ENCODE data around the gene ZNF804B.
"Not testable (repeated sequence)": the region's sequence is repeated elsewhere in the genome, so short reads cannot be mapped to it uniquely, and the experiment has no call there.

ZNF804B gene

DNA sequence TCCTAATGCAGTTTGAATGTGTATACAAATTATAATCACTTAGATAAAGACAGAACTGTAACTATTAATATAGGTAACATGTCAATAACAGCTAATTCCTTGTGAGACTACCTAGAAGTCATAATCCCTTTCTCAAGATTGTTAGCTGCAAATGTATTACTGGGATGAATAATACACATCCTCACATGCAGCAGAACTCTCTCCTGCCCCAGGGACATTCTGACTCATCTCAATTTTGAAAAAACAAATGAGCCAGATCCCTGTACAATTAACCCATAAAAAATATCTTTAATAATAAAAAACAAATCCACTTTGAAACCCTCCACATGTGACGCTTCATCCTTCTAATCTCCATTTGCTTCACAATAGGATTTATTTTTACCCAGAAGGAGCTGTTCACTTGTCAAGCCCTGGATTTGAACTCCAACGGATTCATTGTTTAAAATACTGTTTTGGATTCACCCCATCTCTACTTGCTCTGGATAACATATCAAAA lies 464.4 kb downstream of the ZNF804B start:
- Histone ChIP-seq H3K36me3 (no peaks in the 10 kb centered on the region), H3K4me1 (no peaks in the 10 kb centered on the region), H3K4me2 (no peak overlapping the region), H3K27me3 (no peaks in the 10 kb centered on the region), H3K4me3 (no peak overlapping the region), H3K9me3 (replicated peaks in 1 of 11) (peaks cover 0 to 9% (median 5%) of the 10 kb centered on the region in 11 experiments; a peak in 11 of 22 replicates), H3K9ac (no peak overlapping the region), H4K20me1 (no peaks in the 10 kb centered on the region), H3K27ac (no peak overlapping the region)
- no peak for TF ChIP-seq Cebpa-rat (IDR thresholded peaks at IDR 0.05)

DNA sequence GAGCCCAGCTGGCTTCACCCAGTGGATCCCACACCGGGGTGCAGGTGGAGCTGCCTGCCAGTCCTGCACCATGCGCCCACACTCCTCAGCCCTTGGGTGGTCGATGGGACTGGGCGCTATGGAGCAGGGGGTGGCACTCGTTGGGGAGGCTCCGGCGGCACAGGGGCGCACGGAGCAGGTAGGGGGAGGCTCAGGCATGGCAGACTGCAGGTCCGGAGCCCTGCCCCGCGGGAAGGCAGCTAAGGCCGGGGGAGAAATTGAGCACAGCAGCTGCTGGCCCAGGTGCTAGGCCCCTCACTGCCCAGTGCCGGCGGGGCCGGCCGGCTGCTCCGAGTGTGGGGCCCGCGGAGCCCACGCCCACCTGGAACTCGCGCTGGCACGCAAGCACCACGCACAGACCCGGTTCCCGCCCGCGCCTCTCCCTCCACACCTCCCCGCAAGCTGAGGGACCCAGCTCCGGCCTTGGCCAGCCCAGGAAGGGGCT lies 469.2 kb downstream of the ZNF804B start:
- not testable (repeated sequence) for H3K4me2 ChIP-seq

DNA sequence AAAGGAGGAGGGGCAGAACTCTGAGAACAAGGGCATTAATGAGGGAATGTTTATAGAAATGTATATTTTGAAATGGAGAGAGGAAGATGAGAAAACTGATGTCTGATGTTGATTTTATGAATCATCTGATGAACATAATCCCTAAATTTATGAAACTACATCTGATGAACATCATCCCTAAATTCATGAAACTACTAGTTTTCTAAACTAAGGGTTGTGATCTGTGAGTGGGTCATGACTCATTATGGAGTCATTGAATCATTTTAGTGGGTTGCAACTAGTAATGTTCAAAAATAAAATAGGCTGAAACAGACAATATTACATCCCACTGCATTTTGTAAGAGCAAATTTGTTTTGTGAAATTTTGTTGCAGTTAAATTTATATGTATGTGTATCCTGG lies 478.7 kb downstream of the ZNF804B start:
- Histone ChIP-seq H3K27me3 (no peaks in the 10 kb centered on the region), H4K20me1 (no peaks in the 10 kb centered on the region), H3K27ac (no peak overlapping the region), H3K4me1 (peaks cover 0 to 5% (median 0%) of the 10 kb centered on the region in 10 experiments; a peak in 2 of 20 replicates), H3K4me2 (no peak overlapping the region), H3K9ac (no peak overlapping the region), H3K9me3 (replicated peaks in 1 of 11) (no peaks in the 10 kb centered on the region), H3K36me3 (no peaks in the 10 kb centered on the region), H3K4me3 (no peak overlapping the region)
- TF ChIP-seq Cebpa-rat (IDR thresholded peaks at IDR 0.05) = no peak

More for the DNA sequence above, 469.2 kb downstream of the ZNF804B start:
- not testable (repeated sequence) for H3K9ac ChIP-seq; H3K27me3 ChIP-seq; H3K36me3 ChIP-seq; H4K20me1 ChIP-seq; H3K27ac ChIP-seq; H3K4me1 ChIP-seq; H3K4me3 ChIP-seq; H3K9me3 ChIP-seq (replicated peaks in 1 of 11)

DNA sequence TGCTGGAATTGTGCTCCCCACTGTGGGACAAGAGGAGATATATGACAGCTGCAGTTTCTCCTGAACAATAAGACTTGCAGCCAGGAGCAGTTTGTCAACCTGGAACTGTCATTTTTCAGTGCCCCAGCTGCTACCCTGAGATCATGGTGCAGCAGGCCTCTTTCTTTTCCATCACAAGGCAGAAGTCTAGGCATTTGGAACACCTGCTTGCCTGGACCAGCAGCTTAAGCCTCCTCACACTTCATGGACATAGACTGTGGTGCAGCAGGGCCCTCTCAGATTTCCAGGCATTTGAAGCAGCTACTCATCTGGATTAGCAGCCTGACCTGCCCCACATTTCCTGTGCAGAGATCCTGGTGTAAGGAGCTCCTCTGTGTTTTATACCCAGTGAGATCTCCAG lies 486.7 kb downstream of the ZNF804B start:
- Histone ChIP-seq H4K20me1 (no peaks in the 10 kb centered on the region), H3K4me2 (no peak overlapping the region), H3K27ac (no peak overlapping the region), H3K36me3 (no peaks in the 10 kb centered on the region), H3K27me3 (no peaks in the 10 kb centered on the region), H3K9me3 (replicated peaks in 1 of 11) (peaks cover 7 to 25% (median 15%) of the 10 kb centered on the region in 11 experiments; a peak in 16 of 22 replicates), H3K4me3 (no peak overlapping the region), H3K9ac (no peak overlapping the region), H3K4me1 (no peaks in the 10 kb centered on the region)
- no peak for TF ChIP-seq Cebpa-rat (IDR thresholded peaks at IDR 0.05)

DNA sequence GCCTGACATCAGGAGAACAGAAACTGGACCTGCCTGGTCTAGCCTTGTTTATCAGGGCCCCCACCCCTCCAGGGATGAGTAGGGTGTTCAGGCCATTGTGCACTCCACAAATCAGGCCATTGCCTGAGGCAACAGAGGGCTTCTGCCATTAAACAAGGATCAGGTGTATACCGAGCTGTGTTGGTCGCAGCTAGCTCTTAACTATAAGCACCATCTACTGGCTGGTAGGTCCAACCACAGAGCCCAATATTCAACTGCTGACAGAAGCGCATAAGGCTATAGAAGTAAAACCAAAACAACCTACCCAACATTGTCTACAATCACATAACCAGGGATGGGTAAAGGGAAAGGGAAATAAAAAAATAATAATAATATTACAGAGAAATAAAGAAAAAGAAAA lies 487.7 kb downstream of the ZNF804B start:
- no peaks in the 10 kb centered on the region for H3K4me1 ChIP-seq
- H3K9me3 ChIP-seq (replicated peaks in 1 of 11) = peaks cover 7 to 25% (median 15%) of the 10 kb centered on the region in 11 experiments; a peak in 16 of 22 replicates
- no peaks in the 10 kb centered on the region for H3K27me3 ChIP-seq
- no peak overlapping the region for H3K4me2 ChIP-seq
- H4K20me1 ChIP-seq = no peaks in the 10 kb centered on the region
- no peak overlapping the region for H3K27ac ChIP-seq
- no peaks in the 10 kb centered on the region for H3K36me3 ChIP-seq
- no peak overlapping the region for H3K9ac ChIP-seq
- TF ChIP-seq Cebpa-rat (IDR thresholded peaks at IDR 0.05) = no peak
- no peak overlapping the region for H3K4me3 ChIP-seq

DNA sequence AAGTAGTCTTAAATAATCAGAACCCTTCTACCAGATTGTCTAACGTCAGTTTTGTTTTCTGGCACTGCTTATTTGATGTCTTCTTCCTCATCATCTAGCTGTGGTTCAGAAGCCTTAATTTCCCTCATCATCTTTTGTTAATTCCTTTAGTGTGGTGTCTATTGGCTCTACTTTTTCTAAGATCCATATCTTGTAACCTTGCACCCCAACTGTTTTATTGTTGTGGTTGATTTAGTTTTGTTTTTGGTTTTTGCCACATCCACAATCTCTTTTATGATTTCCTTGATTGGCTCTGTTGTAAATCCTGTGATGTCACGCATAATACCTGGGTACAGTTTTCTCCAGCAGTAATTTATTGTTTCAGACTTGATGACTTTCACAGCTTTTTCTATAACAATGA lies 499.6 kb downstream of the ZNF804B start:
- H3K9ac ChIP-seq = no peak overlapping the region

DNA sequence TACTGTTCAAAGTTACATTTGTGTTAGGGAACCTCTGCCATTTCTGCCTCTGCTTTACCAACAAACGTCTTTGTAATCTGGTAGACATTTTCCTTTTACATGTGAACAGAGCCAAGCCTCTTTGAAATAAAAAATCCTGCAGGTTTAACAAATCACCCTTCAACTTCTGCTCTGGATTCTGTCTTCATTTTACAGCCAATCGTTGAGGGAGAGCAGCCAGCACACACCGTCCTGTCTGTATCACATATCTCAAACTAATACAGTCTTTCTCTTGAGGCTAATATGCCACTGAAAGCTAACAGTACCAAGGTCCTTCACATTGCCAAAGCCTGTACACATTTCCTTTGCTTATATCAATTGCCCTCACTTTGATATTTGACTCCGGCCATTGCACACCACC lies 504.6 kb downstream of the ZNF804B start:
- H4K20me1 ChIP-seq = no peaks in the 10 kb centered on the region
- H3K27me3 ChIP-seq = no peaks in the 10 kb centered on the region
- no peak for TF ChIP-seq Cebpa-rat (IDR thresholded peaks at IDR 0.05)
- H3K36me3 ChIP-seq = no peaks in the 10 kb centered on the region
- H3K9ac ChIP-seq = no peak overlapping the region
- no peaks in the 10 kb centered on the region for H3K9me3 ChIP-seq (replicated peaks in 1 of 11)
- H3K4me1 ChIP-seq = no peaks in the 10 kb centered on the region
- H3K4me3 ChIP-seq = no peak overlapping the region
- H3K27ac ChIP-seq = no peak overlapping the region
- H3K4me2 ChIP-seq = no peak overlapping the region

More for the DNA sequence above, 499.6 kb downstream of the ZNF804B start:
- Histone ChIP-seq H3K4me2 (no peak overlapping the region), H3K36me3 (no peaks in the 10 kb centered on the region), H4K20me1 (no peaks in the 10 kb centered on the region), H3K27me3 (no peaks in the 10 kb centered on the region), H3K4me3 (no peak overlapping the region), H3K27ac (no peak overlapping the region), H3K4me1 (no peaks in the 10 kb centered on the region), H3K9me3 (replicated peaks in 1 of 11) (no peaks in the 10 kb centered on the region)
- no peak for TF ChIP-seq Cebpa-rat (IDR thresholded peaks at IDR 0.05)

DNA sequence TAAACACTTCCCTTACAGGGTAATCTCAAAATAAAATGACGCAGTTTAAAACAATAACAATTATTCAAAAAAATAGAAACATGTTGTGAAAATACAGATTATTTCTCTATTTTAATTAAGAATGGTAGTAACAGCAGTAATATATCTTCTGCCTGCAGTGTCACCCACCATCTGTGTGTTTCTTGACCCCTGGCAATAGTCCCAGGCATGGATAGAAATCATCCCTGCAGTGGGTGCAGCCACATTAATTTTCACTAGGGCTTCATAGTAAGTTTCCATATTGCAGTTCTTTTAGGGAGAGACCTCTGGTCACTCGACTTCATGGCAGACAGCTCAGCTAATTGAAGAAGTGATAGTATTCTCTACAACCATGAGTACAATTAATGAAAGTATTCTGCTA lies 506.1 kb downstream of the ZNF804B start:
- Histone ChIP-seq H3K4me3 (no peak overlapping the region), H3K36me3 (no peaks in the 10 kb centered on the region), H3K9me3 (replicated peaks in 1 of 11) (no peaks in the 10 kb centered on the region), H3K27me3 (no peaks in the 10 kb centered on the region), H3K4me1 (no peaks in the 10 kb centered on the region), H4K20me1 (no peaks in the 10 kb centered on the region), H3K4me2 (no peak overlapping the region), H3K9ac (no peak overlapping the region), H3K27ac (no peak overlapping the region)
- no peak for TF ChIP-seq Cebpa-rat (IDR thresholded peaks at IDR 0.05)

DNA sequence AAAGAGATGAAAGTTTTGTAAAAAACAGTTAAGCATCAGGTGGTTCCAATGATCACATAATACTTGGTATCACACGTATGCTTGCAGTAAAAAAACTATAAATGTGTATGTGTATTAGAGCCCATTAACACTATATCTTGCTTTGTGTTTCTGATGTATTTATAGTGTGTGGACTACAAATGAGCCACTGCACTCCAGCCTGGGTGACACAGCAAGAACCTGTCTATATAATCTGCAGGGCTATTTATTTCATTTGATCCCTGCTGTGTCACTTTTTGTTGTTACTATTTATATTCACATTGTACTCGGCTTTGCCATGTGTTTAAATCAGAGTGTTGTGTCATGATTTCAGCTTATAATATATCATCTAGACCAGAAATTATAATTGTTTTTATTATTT lies 523.8 kb downstream of the ZNF804B start:
- Histone ChIP-seq H3K4me2 (no peak overlapping the region), H3K27ac (no peak overlapping the region), H3K9ac (no peak overlapping the region), H4K20me1 (no peaks in the 10 kb centered on the region), H3K4me1 (no peaks in the 10 kb centered on the region), H3K9me3 (replicated peaks in 1 of 11) (no peaks in the 10 kb centered on the region), H3K36me3 (no peaks in the 10 kb centered on the region), H3K4me3 (no peak overlapping the region), H3K27me3 (no peaks in the 10 kb centered on the region)
- no peak for TF ChIP-seq Cebpa-rat (IDR thresholded peaks at IDR 0.05)

DNA sequence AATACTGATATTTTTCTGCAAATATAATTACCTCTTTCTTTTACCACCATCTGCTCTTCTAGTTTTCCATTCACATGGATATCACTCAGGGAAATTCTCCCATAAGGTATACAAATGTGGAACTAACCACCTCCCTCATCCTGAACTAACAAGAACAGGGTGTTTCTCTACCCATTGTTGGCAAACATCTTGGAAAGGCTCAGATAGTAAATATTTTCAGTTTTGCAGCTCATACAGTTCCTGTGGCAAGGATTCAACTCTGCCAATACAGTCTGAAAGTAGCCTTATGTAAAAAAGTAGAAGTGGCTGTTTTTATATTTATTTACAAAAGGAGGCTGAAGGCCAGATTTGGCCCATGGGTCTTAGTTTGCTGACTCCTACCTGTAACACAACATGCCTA lies 549.0 kb downstream of the ZNF804B start:
- H3K9ac ChIP-seq = no peak overlapping the region
- no peaks in the 10 kb centered on the region for H4K20me1 ChIP-seq
- H3K27ac ChIP-seq = no peak overlapping the region
- H3K4me1 ChIP-seq = peaks cover 0 to 7% (median 2%) of the 10 kb centered on the region in 10 experiments; a peak in 5 of 20 replicates
- no peaks in the 10 kb centered on the region for H3K27me3 ChIP-seq
- no peaks in the 10 kb centered on the region for H3K9me3 ChIP-seq (replicated peaks in 1 of 11)
- no peak for TF ChIP-seq Cebpa-rat (IDR thresholded peaks at IDR 0.05)
- no peak overlapping the region for H3K4me2 ChIP-seq
- no peak overlapping the region for H3K4me3 ChIP-seq
- no peaks in the 10 kb centered on the region for H3K36me3 ChIP-seq

Data from BLaER1 treated with 17β-estradiol and CSF1 and Interleukin-3, amounts not matched to agents 10 nM and 100 nM (cell line).